IPS-15b (cell line): Measurements from ENCODE around the gene EN1.

Source experiments
- H3K27me3 ChIP-seq: one replicate; pipeline ENCODE4 v1.6.1; 2013; ENCODE audit warnings: low read length; ENCODE audit not compliant: control insufficient read depth, insufficient read depth
- H3K36me3 ChIP-seq: one replicate; pipeline ENCODE4 v1.6.1; 2013; ENCODE audit warnings: low read length; ENCODE audit not compliant: control insufficient read depth, insufficient read depth
- H3K4me1 ChIP-seq: one replicate; pipeline ENCODE4 v1.6.1; 2013; ENCODE audit warnings: mild to moderate bottlenecking, low read length; ENCODE audit not compliant: control insufficient read depth, insufficient read depth
- H3K4me3 ChIP-seq: one replicate; pipeline ENCODE4 v1.5.1; 2013; ENCODE audit warnings: low read depth, low read length
- H3K9ac ChIP-seq: one replicate; pipeline ENCODE4 v1.6.1; 2013; ENCODE audit warnings: low read depth, mild to moderate bottlenecking, low read length
- H3K9me3 ChIP-seq: one replicate; pipeline ENCODE4 v1.6.1; 2013; ENCODE audit warnings: mild to moderate bottlenecking, low read length; ENCODE audit not compliant: control insufficient read depth, insufficient read depth

EN1 gene

DNA sequence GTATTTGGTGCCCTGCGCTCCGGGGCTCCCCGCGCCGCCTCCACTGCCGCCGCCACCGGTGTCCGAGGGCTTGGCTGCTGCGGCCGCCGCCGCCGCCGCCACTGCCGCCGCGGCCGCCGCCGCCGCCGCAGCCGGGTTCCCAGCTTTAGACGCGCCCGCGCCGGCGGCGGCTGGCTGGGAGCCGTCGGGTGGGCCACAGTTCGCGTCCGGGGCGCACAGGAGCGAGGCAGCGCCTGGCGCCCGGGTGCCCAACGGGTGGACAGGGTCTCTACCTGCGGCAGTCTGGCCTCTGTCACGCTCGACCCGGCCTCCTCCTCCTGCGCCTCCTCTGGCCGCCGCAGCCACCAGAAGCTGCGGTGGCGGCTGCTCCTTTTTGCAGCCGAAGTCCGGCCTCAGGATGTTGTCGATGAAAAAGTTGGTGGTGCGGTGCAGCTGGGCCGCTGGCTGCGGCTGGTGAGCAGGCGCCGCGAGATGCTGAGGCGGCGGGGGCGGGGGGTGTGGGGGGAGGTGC, 951 bp downstream of the EN1 start:
- Histone ChIP-seq H3K4me3 (no peak overlapping the region), H3K9ac (no peak overlapping the region), H3K4me1 (peaks cover 15% of the 10 kb centered on the region), H3K27me3 (peaks cover 92% of the 10 kb centered on the region), H3K9me3 (no peaks in the 10 kb centered on the region), H3K36me3 (no peaks in the 10 kb centered on the region)

DNA sequence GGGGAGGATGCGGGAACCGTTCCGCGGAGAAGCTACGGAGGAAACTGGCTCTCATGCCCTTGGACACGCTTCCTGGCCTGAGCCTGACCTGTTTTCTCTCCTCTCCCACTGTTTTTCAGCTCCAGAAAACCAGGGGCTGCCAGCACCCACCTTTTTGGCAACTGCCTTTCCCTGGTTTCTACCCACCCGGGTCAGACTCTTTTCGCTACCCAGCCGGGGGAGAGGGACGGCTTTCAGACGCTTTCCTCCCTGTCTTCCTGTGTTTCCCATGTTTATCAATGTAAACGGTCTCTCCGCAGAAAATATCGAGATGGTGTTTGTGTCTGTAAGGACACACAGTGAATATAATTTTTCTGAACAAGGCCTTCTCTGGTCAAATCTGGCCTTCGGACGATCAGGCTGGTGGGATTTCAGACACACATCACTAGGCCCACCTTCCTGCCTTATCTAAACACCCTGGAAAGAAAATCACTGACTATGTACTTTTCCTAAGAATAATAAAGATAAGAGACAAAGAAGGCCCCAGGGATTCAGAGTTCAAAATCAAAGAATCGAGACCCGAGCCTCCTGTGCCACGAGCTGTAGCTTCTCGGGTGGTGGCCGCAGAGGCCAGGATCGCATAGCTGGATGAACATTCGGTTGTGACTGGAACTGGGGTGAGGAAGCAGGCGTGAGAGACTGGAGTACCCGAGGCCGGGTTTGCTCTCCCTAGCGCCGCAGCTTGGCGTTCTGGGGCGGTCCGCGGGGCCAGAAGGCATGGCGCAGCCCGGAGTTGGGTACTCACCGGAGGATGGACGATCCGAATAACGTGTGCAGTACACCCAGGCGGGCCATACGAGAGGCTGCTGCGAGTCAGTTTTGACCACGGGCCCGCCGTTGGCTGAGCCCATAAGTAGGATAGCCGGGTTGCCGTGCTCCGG, 1.7 kb downstream of the EN1 start:
- Histone ChIP-seq H3K9ac (no peak overlapping the region), H3K9me3 (no peaks in the 10 kb centered on the region), H3K27me3 (peaks cover 92% of the 10 kb centered on the region), H3K4me1 (peaks cover 15% of the 10 kb centered on the region), H3K36me3 (no peaks in the 10 kb centered on the region), H3K4me3 (peak overlapping the region; percentile 39)

DNA sequence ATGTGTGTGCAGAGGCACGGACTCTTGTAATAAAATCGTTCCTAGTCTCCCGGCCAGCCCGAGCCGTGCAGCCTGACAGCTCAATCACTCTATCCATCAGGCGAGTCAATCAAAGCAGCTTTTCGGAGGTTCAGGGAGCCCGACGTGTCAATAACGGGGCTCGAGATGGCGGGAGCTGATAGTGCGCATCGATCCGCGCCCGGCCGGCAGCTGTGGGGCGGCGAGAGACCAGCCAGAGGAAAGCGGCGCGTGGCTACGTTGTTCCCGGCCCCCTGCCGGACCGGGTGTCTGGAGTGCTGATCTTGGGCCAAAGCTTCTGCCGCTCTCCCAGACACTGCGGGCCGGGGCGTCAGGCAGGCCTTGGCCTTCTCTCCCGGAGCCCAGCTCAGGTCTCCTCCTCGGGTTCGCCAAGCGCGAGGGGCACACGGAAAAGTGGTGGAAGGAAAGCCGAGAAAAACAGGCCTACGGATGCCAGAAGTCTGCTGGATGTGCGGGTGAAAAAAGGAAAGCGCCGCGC, 2.4 kb downstream of the EN1 start:
- H3K4me1 ChIP-seq: peaks cover 15% of the 10 kb centered on the region
- H3K36me3 ChIP-seq: no peaks in the 10 kb centered on the region
- H3K27me3 ChIP-seq: peaks cover 92% of the 10 kb centered on the region
- H3K9ac ChIP-seq: no peak overlapping the region
- H3K4me3 ChIP-seq: peak overlapping the region; percentile 22
- H3K9me3 ChIP-seq: no peaks in the 10 kb centered on the region

DNA sequence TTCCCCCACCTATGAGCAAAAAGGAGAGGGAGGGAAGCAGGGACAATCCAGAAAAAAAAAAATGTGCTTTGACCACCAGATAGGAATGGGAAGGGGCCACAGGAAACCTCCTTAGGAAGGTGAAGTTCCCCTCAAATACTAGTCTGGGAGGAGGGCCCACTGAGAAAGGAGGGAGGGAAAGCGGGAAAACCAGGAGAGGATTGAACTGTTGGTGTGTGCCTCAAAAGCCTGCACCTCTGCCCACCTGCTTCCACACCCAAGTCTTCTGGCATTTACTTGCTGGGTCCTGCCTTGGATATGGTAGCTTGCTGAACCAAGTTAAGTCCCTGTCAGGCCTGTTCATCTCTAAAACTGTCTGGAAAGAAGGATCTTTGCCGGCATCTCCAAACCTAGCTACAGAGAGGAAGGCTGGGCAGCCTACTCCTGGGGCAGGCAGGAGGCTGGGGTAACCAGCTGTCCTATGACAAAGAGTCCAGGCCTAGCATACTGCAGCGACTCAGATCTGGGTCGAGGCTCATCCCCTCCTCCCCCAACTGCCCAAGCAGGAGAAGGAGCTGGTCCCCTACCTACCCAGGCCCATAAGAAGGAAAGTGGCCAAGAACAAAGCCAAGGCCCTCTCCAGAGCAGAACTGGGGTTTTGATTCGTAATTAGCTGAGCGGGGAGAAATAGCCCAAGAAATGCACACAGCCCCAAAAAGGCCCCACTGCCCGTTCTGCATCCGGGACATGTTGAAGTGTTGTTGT, 3.0 kb downstream of the EN1 start:
- no peaks in the 10 kb centered on the region for H3K9me3 ChIP-seq
- peaks cover 92% of the 10 kb centered on the region for H3K27me3 ChIP-seq
- H3K9ac ChIP-seq: no peak overlapping the region
- H3K36me3 ChIP-seq: no peaks in the 10 kb centered on the region
- peaks cover 15% of the 10 kb centered on the region for H3K4me1 ChIP-seq
- H3K4me3 ChIP-seq: peak overlapping the region; percentile 22

DNA sequence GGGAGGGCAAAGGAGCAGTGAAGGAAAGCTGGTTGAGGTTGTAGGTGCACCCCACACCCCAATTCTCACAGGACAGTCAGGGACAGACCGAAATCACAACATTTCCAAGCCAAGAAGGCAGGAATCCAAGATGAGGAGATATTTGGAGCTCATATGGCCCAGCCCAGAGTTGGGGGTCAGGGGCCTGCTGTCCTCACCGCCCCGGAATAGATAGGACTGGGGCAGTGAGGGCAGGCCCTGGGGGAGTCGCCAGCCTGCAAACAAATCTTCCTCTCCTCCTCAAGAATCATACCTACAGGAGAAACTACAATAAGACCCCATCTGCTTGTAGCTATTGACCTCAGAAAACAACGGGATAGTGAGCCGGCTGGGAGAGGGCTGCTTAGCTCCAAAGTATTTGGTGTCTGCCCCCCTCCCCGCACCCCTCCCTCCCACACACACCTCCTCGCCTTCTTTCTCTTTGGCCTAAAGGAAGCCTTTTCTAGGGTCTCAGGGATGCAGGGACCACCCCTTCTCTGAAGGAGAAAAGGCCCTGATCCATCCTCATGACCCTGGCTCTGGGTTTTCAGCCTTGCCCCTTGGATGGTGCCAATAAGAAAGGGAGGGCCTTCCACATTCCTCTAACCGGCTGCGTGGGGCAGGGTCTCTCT, 3.8 kb downstream of the EN1 start:
- H3K36me3 ChIP-seq: no peaks in the 10 kb centered on the region

DNA sequence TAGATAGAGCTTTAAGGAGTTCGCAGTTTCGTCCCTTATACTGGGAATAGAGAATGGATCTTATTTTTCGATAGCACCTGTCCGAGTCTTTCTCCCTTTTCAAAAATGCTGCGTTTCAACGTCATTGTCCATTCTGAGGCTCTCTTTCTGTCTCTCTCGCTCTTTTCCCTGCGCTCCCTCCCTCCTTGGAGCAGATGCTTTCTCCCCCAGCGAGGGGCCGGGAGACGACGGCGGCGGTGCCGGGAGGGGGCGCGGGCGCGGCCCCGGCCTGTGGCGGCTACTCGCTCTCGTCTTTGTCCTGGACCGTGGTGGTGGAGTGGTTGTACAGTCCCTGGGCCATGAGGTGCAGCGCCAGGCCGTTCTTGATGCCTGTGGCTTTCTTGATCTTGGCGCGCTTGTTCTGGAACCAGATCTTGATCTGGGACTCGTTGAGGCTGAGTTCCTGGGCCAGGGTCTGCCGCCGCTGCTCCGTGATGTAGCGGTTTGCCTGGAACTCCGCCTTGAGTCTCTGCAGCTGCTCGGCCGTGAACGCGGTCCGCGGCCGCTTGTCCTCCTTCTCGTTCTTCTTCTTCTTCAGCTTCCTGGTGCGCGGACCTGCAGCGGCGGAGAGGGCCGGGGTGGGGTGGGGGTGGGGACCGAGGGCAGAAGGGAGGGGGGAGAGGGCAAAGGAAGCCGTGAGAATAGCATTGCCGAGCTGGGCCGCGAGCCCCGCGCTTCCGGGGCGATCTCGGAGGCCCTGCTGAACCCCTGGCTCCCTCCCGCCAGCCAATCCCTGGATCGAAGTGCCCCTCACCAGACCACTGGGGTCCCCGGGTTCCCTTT, 4.6 kb downstream of the EN1 start:
- Histone ChIP-seq H3K9me3 (no peaks in the 10 kb centered on the region), H3K9ac (no peak overlapping the region), H3K4me1 (peaks cover 13% of the 10 kb centered on the region), H3K36me3 (no peaks in the 10 kb centered on the region), H3K4me3 (peak overlapping the region; percentile 52), H3K27me3 (peaks cover 92% of the 10 kb centered on the region)

More for the DNA sequence above, 3.8 kb downstream of the EN1 start:
- peaks cover 92% of the 10 kb centered on the region for H3K27me3 ChIP-seq
- H3K9me3 ChIP-seq: no peaks in the 10 kb centered on the region
- no peak overlapping the region for H3K9ac ChIP-seq
- H3K4me3 ChIP-seq: peak overlapping the region; percentile 52
- H3K4me1 ChIP-seq: peaks cover 13% of the 10 kb centered on the region

DNA sequence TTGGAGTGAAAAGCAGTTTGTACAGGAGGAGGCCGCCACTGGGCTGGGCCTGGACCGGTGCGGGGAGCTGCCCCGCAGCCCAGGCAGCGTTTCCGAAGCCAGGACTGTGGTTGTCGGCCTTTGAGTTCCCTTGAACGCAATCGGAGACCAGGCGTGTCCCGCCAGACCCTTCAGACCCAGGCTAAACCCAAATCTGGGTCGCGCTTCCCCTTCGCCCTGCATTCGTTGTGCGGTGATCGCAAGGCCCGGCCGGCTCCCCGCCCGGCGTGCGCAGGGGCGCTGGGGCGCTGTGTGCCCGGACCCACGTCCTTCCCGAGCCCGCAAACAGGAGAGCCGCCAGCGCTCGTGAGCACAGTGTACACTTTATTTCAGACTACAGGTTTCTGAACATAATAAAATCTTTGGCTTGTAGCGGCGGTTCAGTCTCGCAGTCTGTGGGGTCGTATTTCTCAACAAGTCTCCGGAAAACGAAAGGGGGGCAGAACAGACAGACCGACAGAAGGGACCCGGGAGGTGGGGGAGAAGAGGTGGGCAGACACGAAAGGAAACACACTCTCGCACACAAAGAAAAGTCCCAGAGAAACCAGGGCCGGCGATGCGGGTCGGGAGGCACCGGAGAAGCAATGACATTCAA, 5.5 kb downstream of the EN1 start:
- H3K36me3 ChIP-seq: no peaks in the 10 kb centered on the region
- H3K4me1 ChIP-seq: peaks cover 13% of the 10 kb centered on the region
- no peaks in the 10 kb centered on the region for H3K9me3 ChIP-seq
- no peak overlapping the region for H3K9ac ChIP-seq
- peak overlapping the region; percentile 26 for H3K4me3 ChIP-seq
- H3K27me3 ChIP-seq: peaks cover 96% of the 10 kb centered on the region

DNA sequence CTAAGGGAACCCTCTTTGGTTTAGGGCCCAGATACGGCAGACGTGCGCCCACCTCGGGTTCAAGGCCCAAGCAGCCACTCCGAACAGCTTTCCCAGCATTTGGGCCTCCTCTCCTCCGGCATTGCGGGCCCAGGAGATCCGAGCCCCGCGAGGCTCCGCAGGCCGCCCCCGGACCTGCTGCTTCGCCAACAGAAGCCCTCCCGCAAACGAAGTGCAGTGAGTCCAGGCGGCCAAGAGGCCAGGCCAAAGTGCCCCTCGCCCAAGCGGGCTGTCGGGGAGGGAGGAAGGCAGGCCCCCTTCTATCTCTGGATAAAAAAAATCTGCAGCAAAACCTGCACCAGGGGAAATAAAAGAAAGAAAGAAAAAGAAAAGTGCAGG, 6.0 kb downstream of the EN1 start:
- peaks cover 98% of the 10 kb centered on the region for H3K27me3 ChIP-seq

DNA sequence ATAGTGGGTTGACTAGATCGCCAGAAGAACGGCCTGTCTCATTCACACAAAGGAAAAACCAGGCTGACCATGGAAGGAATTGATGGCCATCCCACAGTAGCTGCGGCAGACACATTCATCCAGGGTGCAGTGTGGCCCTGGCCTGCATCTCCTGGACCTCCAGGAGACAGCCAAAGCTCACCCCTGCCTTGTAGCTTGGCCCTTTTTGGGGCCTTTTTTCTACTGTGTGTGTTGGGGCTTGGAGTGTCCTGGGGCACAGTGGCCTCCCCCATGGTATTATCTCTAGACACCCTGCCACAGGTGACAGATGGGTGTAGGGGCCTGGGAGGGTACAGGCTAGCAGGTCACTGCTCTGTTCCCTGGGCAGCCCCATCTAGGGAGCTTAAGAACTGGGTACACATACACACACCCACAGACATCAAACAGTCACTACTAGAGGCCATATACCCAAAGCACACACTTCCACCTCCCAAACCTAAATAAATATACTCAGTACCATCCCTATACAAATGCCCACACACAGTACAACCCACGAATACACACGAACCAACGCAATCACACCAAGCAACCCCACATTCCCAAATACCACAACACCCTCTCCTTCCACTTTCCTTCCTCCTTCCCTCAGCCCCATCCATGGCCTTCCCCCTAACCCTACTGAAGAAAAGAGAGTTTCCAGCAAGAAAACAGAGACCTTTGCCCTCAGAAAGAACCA, 8.6 kb downstream of the EN1 start:
- Histone ChIP-seq H3K27me3 (peaks cover 99% of the 10 kb centered on the region), H3K9ac (no peak overlapping the region)

More for the DNA sequence above, 6.0 kb downstream of the EN1 start:
- Histone ChIP-seq H3K9ac (no peak overlapping the region), H3K4me3 (peak overlapping the region; percentile 26), H3K9me3 (no peaks in the 10 kb centered on the region), H3K36me3 (no peaks in the 10 kb centered on the region), H3K4me1 (peaks cover 15% of the 10 kb centered on the region)

DNA sequence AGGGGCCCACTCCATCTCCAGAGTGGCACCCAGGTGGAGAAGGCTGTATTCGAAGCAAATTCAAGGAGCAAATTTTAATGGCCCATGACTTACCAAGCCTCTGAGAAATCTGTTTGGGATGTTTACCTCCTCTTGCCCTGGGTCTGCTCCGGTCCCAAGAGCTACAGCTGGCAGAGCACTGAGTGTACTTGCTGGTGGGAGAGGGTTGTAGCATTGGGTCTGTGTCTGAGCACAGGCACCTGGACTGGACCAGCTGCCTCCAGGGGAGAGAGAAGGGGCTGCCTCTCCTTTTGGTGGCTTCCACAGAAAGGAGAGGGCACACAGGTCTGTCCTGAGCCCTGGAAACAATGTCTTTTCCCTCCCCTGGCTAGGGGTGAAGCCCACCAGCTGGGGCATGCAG, 9.8 kb downstream of the EN1 start:
- peaks cover 100% of the 10 kb centered on the region for H3K27me3 ChIP-seq

More for the DNA sequence above, 8.6 kb downstream of the EN1 start:
- H3K4me1 ChIP-seq: peaks cover 14% of the 10 kb centered on the region
- peak overlapping the region; percentile 22 for H3K4me3 ChIP-seq
- H3K9me3 ChIP-seq: no peaks in the 10 kb centered on the region
- H3K36me3 ChIP-seq: no peaks in the 10 kb centered on the region

More for the DNA sequence above, 9.8 kb downstream of the EN1 start:
- Histone ChIP-seq H3K4me1 (peaks cover 8% of the 10 kb centered on the region), H3K9ac (no peak overlapping the region), H3K9me3 (no peaks in the 10 kb centered on the region), H3K36me3 (no peaks in the 10 kb centered on the region), H3K4me3 (peak overlapping the region; percentile 24)
